GM18505 (cell line): ENCODE data around the gene C6orf47.

Experiments
- ATAC-seq: cut with Tn5 transposase; IDR thresholded peaks from one replicate; pipeline ENCODE4 v1.9.1; 2021; ENCODE audit not compliant: unreplicated experiment
- POLR2A ChIP-seq: IDR thresholded peaks from 4 replicates; pipeline ENCODE4 v1.6.1; 2011; ENCODE audit warnings: borderline replicate concordance; ENCODE audit not compliant: insufficient read depth, insufficient read length; ENCODE audit errors: extremely low read depth

C6orf47 gene

GRCh38 chr6:31642798-31643570, 17.6 kb downstream of the C6orf47 start:
- TF ChIP-seq POLR2A: no peak
- no peak for ATAC-seq

- no peak for TF ChIP-seq POLR2A
- ATAC-seq: no peak
Measured at GRCh38 chr6:31641370-31641769, 19.2 kb downstream of the C6orf47 start.

GRCh38 chr6:31640612-31641011, 20.0 kb downstream of the C6orf47 start:
- ATAC-seq: no peak
- TF ChIP-seq POLR2A: no peak

- no peak for TF ChIP-seq POLR2A
- no peak for ATAC-seq
Measured at GRCh38 chr6:31639449-31639861, 21.1 kb downstream of the C6orf47 start.

GRCh38 chr6:31639043-31639442, 21.5 kb downstream of the C6orf47 start:
- no peak for ATAC-seq
- no peak for TF ChIP-seq POLR2A

GRCh38 chr6:31636698-31637596, 23.6 kb downstream of the C6orf47 start:
- no peak for ATAC-seq
- no peak for TF ChIP-seq POLR2A

- TF ChIP-seq POLR2A: no peak
Measured at GRCh38 chr6:31634969-31635575, 25.5 kb downstream of the C6orf47 start.

GRCh38 chr6:31634131-31634530, 26.4 kb downstream of the C6orf47 start:
- ATAC-seq: no peak
- TF ChIP-seq POLR2A: no peak

More at GRCh38 chr6:31634969-31635575, 25.5 kb downstream of the C6orf47 start:
- no peak for ATAC-seq

- no peak for ATAC-seq
- peak; percentile 10 for TF ChIP-seq POLR2A
Measured at GRCh38 chr6:31633447-31633846, 27.1 kb downstream of the C6orf47 start.

GRCh38 chr6:31632279-31632946, 28.2 kb downstream of the C6orf47 start:
- peak; percentile 13 for TF ChIP-seq POLR2A
- ATAC-seq: no peak

GRCh38 chr6:31631681-31632278, 28.8 kb downstream of the C6orf47 start:
- no peak for ATAC-seq
- TF ChIP-seq POLR2A: no peak

GRCh38 chr6:31631209-31631608, 29.4 kb downstream of the C6orf47 start:
- TF ChIP-seq POLR2A: no peak
- no peak for ATAC-seq
